GM20000 (cell line): ENCODE measurements around the gene GPI.

Source experiments
- DNase-seq: peaks from one replicate; pipeline ENCODE4 v3.0.0; 2012; ENCODE audit warnings: low spot score
- CTCF ChIP-seq: IDR thresholded peaks from 2 replicates; pipeline ENCODE4 v1.5.1; 2012; ENCODE audit warnings: mild to moderate bottlenecking, control low read depth; ENCODE audit errors: extremely low read depth, missing control alignments

Gene GPI

GRCh38 chr19:34370117-34370516, 5.1 kb downstream of the GPI start:
- DNase-seq = no peak
- TF ChIP-seq CTCF = no peak

- no peak for TF ChIP-seq CTCF
- no peak for DNase-seq
Observed at GRCh38 chr19:34370983-34371382, 6.0 kb downstream of the GPI start.

GRCh38 chr19:34373601-34374288, 8.7 kb downstream of the GPI start:
- no peak for TF ChIP-seq CTCF
- DNase-seq = no peak

- DNase-seq = no peak
- no peak for TF ChIP-seq CTCF
Observed at GRCh38 chr19:34375598-34375997, 10.6 kb downstream of the GPI start.

GRCh38 chr19:34380639-34381241, 15.7 kb downstream of the GPI start:
- no peak for TF ChIP-seq CTCF
- DNase-seq = no peak

GRCh38 chr19:34381399-34382251, 16.6 kb downstream of the GPI start:
- no peak for TF ChIP-seq CTCF
- no peak for DNase-seq

GRCh38 chr19:34382471-34382870, 17.5 kb downstream of the GPI start:
- no peak for DNase-seq
- TF ChIP-seq CTCF = no peak
